SH-SY5Y (cell line): ENCODE data around the gene KAT5.

Experiments
- GATA2 ChIP-seq: IDR thresholded peaks from 2 replicates; pipeline ENCODE4 v1.6.1; 2011; ENCODE audit warnings: mild to moderate bottlenecking, low read depth, low read length
- GATA3 ChIP-seq: IDR thresholded peaks from 2 replicates; pipeline ENCODE4 v1.6.1; 2011; ENCODE audit warnings: low read depth, mild to moderate bottlenecking, low read length, moderate library complexity

GRCh38 chr11:65710421-65710820 is 1.6 kb upstream of the KAT5 start:
- TF ChIP-seq GATA2 (no peak), GATA3 (no peak)
